ENCODE data around the gene THBS3.
"Not testable (repeated sequence)": the region's sequence is repeated elsewhere in the genome, so short reads cannot be mapped to it uniquely, and the experiment has no call there.

THBS3 gene

GRCh38 chr1:155223047-155223446 is 15.3 kb upstream of the THBS3 start:
- no peaks in the 10 kb centered on the region for H3K36me3 Mint-ChIP-seq
- H3K4me3 Mint-ChIP-seq = no peak overlapping the region
- H3K27me3 Mint-ChIP-seq = no peaks in the 10 kb centered on the region
- H3K27ac Mint-ChIP-seq = peak overlapping the region; percentile 74
- H3K4me1 Mint-ChIP-seq = peaks cover 52% of the 10 kb centered on the region
- no peaks in the 10 kb centered on the region for H3K9me3 Mint-ChIP-seq
- no peak for ATAC-seq

- Mint-ChIP-seq H3K4me1 (peaks cover 30% of the 10 kb centered on the region), H3K27ac (peak overlapping the region; percentile 55)
- H3K36me3 Mint-ChIP-seq, H3K4me3 Mint-ChIP-seq, ATAC-seq, H3K27me3 Mint-ChIP-seq, H3K9me3 Mint-ChIP-seq: not testable (repeated sequence)
Observed at GRCh38 chr1:155220211-155220965, 12.7 kb upstream of the THBS3 start.

- H3K27me3 Mint-ChIP-seq = no peaks in the 10 kb centered on the region
- ATAC-seq = peak; percentile 37
Observed at GRCh38 chr1:155219592-155220031, 11.9 kb upstream of the THBS3 start.

GRCh38 chr1:155218854-155219591 is 11.3 kb upstream of the THBS3 start:
- H3K4me3 Mint-ChIP-seq = no peak overlapping the region
- no peaks in the 10 kb centered on the region for H3K9me3 Mint-ChIP-seq
- peaks cover 19% of the 10 kb centered on the region for H3K4me1 Mint-ChIP-seq
- H3K27me3 Mint-ChIP-seq = no peaks in the 10 kb centered on the region
- H3K27ac Mint-ChIP-seq = peak overlapping the region; percentile 55
- H3K36me3 Mint-ChIP-seq = peaks cover 6% of the 10 kb centered on the region
- ATAC-seq = no peak

More at GRCh38 chr1:155219592-155220031, 11.9 kb upstream of the THBS3 start:
- Mint-ChIP-seq H3K4me1 (peaks cover 25% of the 10 kb centered on the region), H3K9me3 (no peaks in the 10 kb centered on the region), H3K36me3 (peaks cover 6% of the 10 kb centered on the region), H3K27ac (peak overlapping the region; percentile 55), H3K4me3 (no peak overlapping the region)

DNA sequence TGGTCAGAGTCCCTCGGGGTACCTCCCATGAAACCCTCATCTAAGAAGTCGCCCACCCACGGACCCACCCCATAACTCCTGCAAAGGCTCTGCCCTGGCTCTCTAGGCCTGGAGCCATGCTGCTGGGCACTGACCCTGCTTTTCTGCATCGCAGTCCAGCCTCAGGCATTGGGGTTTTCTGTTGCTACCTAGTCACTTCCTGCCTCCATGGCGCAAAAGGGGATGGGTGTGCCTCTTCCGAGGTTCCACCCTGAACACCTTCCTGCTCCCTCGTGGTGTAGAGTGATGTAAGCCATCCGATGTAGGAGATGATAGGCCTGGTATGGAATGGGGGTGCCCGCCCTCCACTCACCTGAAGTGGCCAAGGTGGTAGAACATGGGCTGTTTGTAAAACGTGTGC is 7.0 kb upstream of the THBS3 start:
- Mint-ChIP-seq H3K4me1 (peaks cover 17% of the 10 kb centered on the region), H3K36me3 (peaks cover 16% of the 10 kb centered on the region)
- not testable (repeated sequence) for H3K4me3 Mint-ChIP-seq, ATAC-seq, H3K9me3 Mint-ChIP-seq, H3K27me3 Mint-ChIP-seq, H3K27ac Mint-ChIP-seq

- Mint-ChIP-seq H3K36me3 (peaks cover 16% of the 10 kb centered on the region), H3K4me1 (peaks cover 32% of the 10 kb centered on the region)
- not testable (repeated sequence) for H3K27ac Mint-ChIP-seq, H3K9me3 Mint-ChIP-seq, H3K27me3 Mint-ChIP-seq, H3K4me3 Mint-ChIP-seq, ATAC-seq
Observed at GRCh38 chr1:155212051-155212440, 4.3 kb upstream of the THBS3 start.

GRCh38 chr1:155211381-155212050 is 3.8 kb upstream of the THBS3 start:
- Mint-ChIP-seq H3K4me1 (peaks cover 37% of the 10 kb centered on the region), H3K36me3 (peaks cover 16% of the 10 kb centered on the region)
- H3K9me3 Mint-ChIP-seq, ATAC-seq, H3K27me3 Mint-ChIP-seq, H3K27ac Mint-ChIP-seq, H3K4me3 Mint-ChIP-seq: not testable (repeated sequence)

DNA sequence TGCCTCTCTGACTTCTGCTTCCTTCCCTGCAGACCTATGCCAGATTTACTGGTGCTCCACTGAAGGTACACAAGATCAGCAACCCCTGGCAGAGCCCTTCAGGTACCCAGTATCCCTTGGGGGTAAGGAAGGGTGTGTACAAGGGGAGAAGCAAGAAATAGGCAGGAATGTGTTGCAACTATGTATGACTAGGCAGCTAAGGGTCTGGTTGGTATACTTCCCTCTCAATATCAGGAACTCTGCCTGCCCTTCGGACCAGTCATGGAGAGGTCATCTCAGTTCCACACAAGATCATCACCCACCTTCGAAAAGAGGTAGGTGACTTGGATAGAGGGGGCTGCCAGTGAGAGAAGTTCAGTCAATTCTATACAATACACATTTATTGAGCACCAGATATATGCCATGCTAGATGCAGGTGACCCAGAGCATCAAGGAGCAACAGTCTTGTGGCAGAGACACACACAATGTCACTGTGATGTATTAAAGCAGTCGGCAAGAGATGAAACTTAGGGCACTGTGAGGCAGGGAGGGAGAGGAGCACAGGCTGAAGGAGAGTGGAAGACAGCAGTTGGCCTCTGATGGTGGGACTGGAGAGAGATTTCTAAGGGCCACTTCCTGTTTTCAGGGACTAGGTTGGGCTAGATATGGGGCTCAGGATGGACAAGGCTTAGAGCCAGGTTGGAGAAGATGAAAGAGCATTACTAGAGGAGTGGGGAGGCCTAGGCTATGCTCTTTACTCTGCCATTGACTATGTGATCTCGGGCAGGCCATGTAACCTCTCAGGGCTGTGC is 2.8 kb upstream of the THBS3 start:
- Mint-ChIP-seq H3K4me1 (peaks cover 37% of the 10 kb centered on the region), H3K9me3 (no peaks in the 10 kb centered on the region), H3K4me3 (no peak overlapping the region), H3K36me3 (peaks cover 16% of the 10 kb centered on the region), H3K27me3 (no peaks in the 10 kb centered on the region), H3K27ac (peak overlapping the region; percentile 25)
- no peak for ATAC-seq

DNA sequence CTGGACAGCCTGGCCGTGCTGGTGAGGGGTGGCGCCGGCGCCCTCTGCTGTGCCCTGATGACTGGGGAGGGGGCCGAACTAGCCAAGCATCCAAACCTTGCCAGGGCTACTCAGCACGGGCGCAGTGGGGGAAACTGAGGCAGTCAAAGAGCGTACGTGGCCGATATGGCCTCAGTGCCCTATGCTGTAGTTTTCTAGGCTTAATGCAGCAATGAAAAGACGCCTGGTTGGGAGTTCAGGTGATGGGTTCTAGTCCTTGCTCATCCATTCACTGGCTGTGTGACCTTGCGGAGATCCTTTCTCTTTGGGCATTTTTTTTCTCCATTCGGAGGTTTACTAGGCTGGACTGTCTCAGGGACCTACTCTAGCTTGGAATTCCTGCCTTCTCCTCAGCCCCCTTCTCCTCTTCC is 1.6 kb upstream of the THBS3 start:
- Mint-ChIP-seq H3K9me3 (no peaks in the 10 kb centered on the region), H3K27me3 (no peaks in the 10 kb centered on the region), H3K36me3 (peaks cover 10% of the 10 kb centered on the region), H3K4me3 (peak overlapping the region; percentile 91), H3K27ac (peak overlapping the region; percentile 90), H3K4me1 (peaks cover 37% of the 10 kb centered on the region)
- ATAC-seq = no peak

DNA sequence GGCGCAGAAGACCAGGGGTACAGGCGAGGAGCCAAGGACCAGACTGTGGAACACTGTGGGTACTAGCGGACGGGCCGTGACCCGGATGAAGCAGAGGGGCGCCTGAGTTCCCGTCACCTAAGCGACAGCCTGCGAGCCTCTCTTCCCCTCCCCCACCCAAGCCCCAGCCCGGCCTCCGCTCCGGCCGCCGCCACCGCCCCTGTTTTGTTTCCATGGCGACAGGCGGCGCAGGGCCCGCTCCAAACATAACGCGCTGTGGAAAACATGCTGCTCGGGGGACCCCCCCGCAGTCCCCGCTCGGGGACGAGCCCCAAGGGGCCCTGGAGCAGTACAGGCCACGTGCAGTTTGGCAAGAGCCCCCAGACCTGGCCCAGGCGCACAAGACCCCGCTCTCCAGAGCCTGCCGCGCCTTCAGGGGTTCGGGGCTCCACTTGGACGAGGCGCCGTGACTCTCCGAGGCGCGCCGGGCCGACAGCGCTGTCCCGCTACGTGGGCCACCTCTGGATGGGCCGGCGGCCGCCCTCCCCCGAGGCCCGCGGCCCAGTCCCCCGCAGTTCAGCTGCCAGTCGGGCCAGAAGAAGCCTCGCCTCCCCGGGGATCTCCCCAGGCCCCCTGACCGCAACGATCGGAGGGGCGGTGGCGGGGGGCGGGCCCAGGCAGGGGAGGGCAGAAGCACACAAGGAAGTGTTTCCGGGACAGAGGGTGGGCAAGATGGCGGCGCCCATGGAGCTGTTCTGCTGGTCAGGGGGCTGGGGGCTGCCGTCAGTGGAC is 1.0 kb upstream of the THBS3 start, which contains the start of gene MTX1:
MTX1 (plus strand) TSS at position 155 of the 771 bp plus-strand sequence; CDS start at position 265, 110 bp downstream.
- no peaks in the 10 kb centered on the region for H3K9me3 Mint-ChIP-seq
- peaks cover 37% of the 10 kb centered on the region for H3K4me1 Mint-ChIP-seq
- peak within 1 kb of the TSS; percentile 91 for H3K4me3 Mint-ChIP-seq
- ATAC-seq = peak; percentile 89
- H3K36me3 Mint-ChIP-seq = peaks cover 10% of the 10 kb centered on the region
- no peaks in the 10 kb centered on the region for H3K27me3 Mint-ChIP-seq
- peak within 1 kb of the TSS; percentile 90 for H3K27ac Mint-ChIP-seq

- ATAC-seq = peak; percentile 68
- peak overlapping the region; percentile 25 for H3K4me3 Mint-ChIP-seq
Observed at GRCh38 chr1:155206891-155207805, 549 bp downstream of the THBS3 start.

DNA sequence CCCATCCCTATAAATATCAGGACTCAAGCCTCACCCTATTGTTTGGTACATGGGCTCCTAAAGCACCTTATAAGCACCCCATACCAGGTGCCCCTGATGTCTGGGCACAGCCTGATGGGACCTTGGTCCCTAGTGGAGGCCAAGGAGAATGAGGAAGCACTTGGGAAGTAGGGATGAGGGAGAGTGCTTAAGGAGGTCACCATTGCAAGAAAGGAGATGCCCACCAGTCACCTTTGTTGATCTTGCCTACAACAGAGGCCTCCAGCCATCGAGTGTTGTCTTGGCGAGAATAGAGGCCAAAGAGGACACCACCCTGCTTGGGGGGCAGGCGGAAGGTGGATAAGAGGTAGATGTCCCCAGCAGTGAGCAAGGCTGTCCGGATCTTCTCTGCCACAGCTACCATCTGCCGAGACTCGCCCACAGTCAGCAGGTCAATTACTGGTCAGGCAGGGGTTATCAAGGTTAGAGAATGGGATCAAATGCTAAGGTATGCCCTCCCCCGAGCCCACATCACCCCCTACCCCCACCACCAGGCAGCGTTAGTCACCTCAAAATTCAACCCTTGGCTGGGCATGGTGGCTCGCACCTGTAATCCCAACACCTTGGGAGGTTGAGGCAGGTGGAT is 1.6 kb downstream of the THBS3 start:
- no peak for ATAC-seq
- Mint-ChIP-seq H3K4me1 (peaks cover 37% of the 10 kb centered on the region), H3K9me3 (no peaks in the 10 kb centered on the region), H3K36me3 (peaks cover 6% of the 10 kb centered on the region), H3K4me3 (no peak overlapping the region), H3K27ac (no peak overlapping the region), H3K27me3 (no peaks in the 10 kb centered on the region)

More at GRCh38 chr1:155206891-155207805, 549 bp downstream of the THBS3 start:
- H3K27ac Mint-ChIP-seq = peak overlapping the region; percentile 90
- H3K4me1 Mint-ChIP-seq = peaks cover 37% of the 10 kb centered on the region
- H3K9me3 Mint-ChIP-seq = no peaks in the 10 kb centered on the region
- no peaks in the 10 kb centered on the region for H3K27me3 Mint-ChIP-seq
- peaks cover 9% of the 10 kb centered on the region for H3K36me3 Mint-ChIP-seq

- Mint-ChIP-seq H3K27me3 (no peaks in the 10 kb centered on the region), H3K36me3 (no peaks in the 10 kb centered on the region), H3K4me1 (peaks cover 29% of the 10 kb centered on the region), H3K4me3 (no peak overlapping the region), H3K9me3 (no peaks in the 10 kb centered on the region), H3K27ac (no peak overlapping the region)
- no peak for ATAC-seq
Observed at GRCh38 chr1:155205035-155205434, 2.7 kb downstream of the THBS3 start.
